HG03432 (cell line): ENCODE data around the gene GLYATL1.

Source experiments
- ATAC-seq: cut with Tn5 transposase; IDR thresholded peaks from one replicate; pipeline ENCODE4 v1.9.1; 2021; ENCODE audit warnings: mild to moderate bottlenecking, moderate library complexity; ENCODE audit not compliant: unreplicated experiment

GLYATL1 gene

GRCh38 chr11:58926251-58926650 lies 13.0 kb upstream of the GLYATL1 start:
- no peak for ATAC-seq

GRCh38 chr11:58926695-58927094 lies 12.6 kb upstream of the GLYATL1 start:
- no peak for ATAC-seq

DNA sequence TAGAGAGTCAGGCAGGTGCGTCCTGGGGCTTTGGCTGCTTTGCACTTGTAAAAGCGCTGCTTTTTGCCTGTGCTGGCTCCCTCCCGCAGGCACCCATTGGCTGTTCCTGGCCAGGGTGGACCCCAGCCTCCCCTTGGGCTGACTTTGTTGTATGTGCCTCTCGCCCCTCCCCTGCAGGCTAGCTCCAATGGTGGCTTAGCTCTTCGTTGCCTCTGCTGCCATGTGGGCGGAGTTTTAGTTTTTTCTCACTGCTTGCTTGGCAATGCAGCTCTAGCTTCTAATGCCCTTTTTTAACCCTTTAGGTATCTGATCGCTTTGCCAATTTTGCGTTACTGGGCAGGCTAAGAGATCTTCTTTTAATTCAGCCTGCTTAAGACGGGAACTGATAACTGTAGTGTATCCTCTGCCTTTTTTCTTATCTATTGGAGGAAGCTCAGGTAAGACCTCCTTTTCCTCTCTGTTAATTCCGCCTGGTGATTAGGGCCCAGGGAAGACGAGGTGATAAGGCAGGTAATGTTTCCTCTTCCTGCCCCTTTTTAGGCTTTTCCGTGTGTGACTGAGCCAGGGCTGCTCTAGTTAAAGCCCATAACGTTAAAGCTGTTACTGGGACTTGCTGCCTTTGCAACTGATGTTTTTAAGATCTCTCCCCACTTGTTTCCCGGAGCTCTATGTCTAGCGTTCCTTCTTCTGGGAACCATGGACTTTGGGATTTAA lies 11.7 kb upstream of the GLYATL1 start:
- ATAC-seq, result peak; percentile 41

DNA sequence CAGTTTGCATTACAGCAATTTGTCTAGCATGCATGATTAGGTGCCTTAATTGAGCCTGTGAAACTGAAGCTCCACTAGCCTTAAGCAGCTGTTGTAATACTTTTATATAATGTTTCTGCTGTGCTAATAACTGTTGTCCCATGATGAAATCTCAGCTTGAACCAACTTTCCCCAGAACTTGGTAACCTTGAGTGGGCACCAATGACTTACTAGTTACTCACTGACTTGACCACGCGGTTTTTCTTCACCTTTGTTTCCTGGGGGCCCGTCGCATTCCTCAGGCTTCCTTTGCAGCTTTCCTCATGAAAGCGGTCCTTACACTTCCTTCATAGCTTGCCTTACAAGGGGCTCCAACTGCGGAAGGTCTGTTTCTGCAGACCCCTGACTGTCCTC lies 11.2 kb upstream of the GLYATL1 start:
- ATAC-seq, result no peak

GRCh38 chr11:58928691-58929090 lies 10.6 kb upstream of the GLYATL1 start:
- ATAC-seq, result no peak

- ATAC-seq, result no peak
Observed at GRCh38 chr11:58930926-58931325, 8.4 kb upstream of the GLYATL1 start.

- ATAC-seq, result no peak
Observed at GRCh38 chr11:58933661-58934060, 5.6 kb upstream of the GLYATL1 start.

DNA sequence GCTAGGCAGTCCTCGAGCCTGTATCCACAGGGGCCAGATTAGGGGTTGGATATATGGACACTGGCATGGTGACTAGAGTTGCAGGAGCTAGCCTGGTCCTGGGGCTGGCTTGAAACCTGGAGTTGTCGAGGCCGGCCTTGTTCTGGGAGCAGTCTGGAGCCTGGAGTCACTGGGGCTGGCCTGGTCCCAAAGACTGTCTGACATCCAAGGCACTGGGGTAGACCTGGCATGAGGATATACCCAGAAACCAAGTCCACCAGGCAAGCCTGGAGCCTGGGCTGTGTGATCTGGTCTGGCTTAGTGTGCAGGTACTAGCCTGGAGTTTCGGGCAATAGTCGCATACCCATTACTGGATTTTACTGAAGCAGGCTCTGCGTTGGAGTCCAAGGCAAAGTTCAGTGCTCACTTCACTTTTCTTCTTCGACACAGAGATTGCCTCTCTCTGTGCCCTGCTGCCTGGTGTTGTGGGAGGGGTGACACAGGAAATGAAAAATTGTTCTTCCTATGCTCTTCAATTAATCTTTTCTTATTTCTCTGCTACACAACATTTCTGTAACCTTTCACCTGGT lies 4.3 kb upstream of the GLYATL1 start:
- ATAC-seq, result no peak

GRCh38 chr11:58938398-58938797 lies 890 bp upstream of the GLYATL1 start:
- no peak for ATAC-seq

DNA sequence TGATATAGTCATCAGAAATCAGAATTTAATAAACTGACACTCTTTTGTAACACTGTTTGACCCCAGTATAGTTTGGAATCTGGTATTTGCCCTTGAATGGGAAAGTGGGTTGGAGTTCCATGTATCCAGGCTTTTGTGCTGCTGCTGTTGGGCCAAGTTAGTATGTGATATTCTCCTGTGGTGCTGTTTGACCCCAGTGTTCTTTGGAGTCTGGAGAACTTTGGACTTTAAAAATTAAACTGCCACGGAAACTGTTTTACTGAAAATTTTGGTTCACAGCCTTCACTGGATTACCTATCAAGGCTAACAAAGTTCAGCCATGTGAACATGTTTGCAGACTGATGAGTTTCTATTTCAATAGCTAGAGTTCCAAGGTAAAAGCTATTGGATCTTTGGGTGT lies 740 bp downstream of the GLYATL1 start:
- ATAC-seq, result no peak

DNA sequence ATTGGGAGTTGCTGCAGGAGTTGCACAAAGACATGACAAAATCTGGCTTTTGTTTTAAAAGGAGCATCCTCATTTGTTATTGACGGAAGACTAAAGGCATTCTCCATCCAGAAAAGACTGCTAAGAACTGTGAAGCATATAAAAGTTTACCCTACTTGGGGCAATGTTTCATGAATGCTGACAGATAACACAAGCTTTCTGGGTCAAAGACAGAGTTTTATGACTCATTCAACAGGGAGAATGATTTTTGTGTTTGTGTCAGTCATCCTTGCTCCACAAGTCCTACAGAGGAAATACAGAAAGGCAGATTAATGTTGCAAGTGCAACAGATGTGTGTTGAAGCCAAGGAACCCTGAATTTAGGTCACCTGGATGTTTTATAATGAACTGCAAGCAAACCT lies 2.5 kb downstream of the GLYATL1 start:
- ATAC-seq, result no peak

DNA sequence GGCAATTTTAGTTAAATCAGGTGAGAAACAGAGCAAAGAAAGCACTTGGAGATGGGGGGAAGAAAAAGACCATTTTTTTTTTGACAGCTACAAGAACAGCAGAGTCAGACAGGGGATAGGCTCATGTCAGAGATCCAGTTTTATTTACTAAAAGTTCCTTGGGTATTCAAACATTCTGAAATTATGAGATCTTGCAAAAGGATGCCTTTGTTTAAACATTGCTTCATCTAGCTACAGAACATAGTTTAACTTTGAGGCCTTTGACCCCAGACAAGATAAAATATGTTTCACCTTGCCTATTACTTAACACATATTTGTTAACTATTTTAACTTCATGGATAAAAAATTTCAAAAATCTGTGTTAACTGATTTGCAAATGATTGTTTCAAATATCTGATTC lies 6.4 kb downstream of the GLYATL1 start:
- no peak for ATAC-seq

DNA sequence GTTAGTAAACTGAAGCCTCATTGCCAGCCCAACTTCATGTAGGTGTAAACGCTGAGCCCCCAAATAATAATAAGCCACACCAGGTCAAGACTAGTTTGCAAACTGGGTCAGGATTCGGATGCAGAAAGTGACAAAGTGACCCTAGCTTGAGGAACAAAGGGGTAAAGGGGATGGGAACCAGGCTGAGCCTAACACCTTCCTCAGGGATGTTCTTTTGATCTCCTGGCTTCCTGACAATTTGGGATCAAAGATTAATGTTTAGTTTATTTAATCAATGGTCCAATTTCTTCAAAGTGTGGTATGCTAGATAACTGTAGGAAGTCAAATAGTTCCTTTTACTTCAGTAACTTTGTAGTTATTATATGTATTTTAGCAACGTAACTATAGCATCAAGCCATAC lies 9.9 kb downstream of the GLYATL1 start:
- ATAC-seq, result no peak

- ATAC-seq, result peak; percentile 64
Observed at GRCh38 chr11:58957922-58958321, 18.6 kb downstream of the GLYATL1 start.

DNA sequence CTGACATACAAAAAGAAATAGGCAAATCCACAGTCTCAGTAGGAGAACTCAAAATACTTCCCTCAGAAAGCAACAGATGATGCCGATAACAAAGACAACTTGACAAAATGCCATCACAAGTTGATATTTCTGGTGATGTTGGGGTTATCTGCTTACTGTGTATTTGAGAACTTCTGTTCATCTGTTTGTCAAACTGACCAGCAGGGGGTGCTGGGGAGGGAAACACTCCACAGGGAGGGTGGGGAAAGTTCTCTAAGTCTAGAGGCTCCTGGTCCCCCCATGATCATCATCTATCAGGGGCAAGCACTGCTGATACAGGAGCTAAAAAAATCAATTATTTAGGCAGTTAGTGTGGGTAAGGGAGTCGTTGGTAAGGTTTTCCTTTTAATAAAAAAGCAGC lies 19.2 kb downstream of the GLYATL1 start:
- ATAC-seq, result peak; percentile 55

GRCh38 chr11:58963551-58964104 lies 24.3 kb downstream of the GLYATL1 start:
- ATAC-seq, result no peak

- no peak for ATAC-seq
Observed at GRCh38 chr11:58965246-58965985, 26.1 kb downstream of the GLYATL1 start.

DNA sequence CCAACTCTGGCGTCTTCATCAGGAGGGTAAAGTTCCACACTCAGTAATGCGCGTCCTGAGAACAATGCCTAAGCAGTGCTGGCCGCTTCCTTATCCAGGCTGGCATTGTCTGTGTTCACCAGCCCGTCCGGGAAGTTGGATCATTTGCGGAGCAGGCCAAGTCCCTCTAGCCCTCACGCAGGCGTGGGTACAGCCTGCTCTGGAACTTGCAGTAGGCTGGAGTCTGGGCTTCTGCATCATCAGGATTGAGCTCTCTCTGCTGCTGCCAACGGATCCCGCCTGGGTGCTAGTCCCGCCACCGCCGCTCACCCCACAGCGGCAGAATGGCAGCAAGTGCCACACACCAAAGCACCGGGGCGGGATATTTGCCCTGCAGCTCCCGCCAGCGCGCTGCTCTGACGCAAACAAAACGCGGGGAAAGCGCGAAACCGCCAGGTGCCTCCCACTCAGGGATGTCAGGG lies 29.0 kb downstream of the GLYATL1 start:
- no peak for ATAC-seq

DNA sequence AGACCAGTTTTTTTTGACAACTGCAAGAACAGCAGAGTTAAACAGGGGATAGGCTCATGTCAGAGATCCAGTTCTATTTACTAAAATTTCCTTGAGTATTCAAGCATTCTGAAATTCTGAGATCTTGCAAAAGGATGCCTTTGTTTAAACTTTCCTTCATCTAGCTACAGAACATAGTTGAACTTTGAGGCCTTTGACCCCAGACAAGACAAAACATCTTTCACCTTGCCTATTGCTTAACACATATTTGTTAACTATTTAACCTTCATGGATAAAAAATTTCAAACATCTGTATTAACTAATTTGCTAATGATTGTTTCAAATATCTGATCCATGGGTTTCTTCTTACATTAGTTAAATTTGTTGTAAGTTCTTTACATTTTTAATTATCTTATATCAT lies 38.2 kb downstream of the GLYATL1 start:
- no peak for ATAC-seq

DNA sequence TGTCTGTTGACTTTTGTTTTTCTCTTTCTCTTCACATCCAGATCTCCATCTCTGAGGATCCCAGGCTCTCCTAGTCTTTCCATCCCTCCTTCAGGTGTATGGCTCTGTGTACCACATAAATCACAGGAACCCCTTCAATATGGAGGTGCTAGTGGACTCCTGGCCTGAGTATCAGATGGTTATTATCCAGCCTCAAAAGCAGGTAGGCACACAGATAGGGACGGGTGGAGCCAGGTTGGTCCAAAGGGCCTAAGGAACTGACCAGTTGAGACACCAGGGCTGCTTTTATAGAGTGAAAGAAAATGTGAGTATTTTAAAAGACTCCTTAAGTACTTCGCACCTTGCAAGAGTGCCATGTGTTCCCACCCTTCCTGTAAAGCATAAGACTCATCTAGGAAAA lies 39.9 kb downstream of the GLYATL1 start:
- no peak for ATAC-seq

DNA sequence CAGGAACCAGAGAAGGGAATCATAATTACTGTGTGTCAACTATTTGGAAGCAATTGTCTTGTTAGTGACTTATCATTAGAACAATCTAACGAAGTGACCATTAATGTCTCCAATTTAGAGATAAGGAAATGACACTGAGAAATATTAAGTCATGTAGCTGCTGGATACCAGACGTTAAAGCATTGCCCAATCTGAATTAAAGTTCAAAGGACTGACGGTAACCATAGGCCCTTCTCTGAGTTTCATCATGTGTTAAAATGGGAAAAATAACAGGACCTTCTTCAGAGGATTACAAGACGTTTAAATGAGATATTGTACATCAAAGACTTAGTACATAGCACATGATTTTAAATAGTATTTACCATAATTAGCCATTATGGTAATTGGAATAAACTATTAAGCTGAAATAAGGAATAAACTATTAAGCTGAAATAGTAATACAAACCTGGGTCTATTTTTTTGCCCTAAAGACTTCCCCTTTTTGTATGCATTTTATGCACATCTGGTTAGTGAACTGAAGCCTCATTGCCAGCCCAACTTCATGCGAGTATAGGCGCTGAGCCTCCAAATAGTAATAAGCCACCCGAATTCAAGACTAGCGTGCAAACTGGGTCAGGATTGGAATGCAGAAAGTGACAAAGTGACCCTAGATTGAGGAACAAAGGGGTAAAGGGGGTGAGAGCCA lies 41.0 kb downstream of the GLYATL1 start:
- ATAC-seq, result no peak
